LHCN-M2 (cell line): ENCODE data around the gene TYK2. TPM values are rescaled to one million over a fixed set of nuclear protein-coding genes. Genes with fewer than 3 reads are reported as not detected.
A peak's percentile ranks its signal among the peaks of the same experiment; 100 is the strongest.

ENCODE experiments used
- DNase-seq: peaks from one replicate; pipeline ENCODE4 v3.0.0-alpha.2; 2012; ENCODE audit warnings: low read depth
- total RNA-seq: library from RNA; depleted of rRNA; stranded (reverse); fragments of >200 nt; gene quantifications from 2 replicates; pipeline ENCODE4 v1.2.3, GENCODE V29; 2014; rRNA removed

TYK2 gene
- total RNA-seq, 1 experiment from 2014 or later = 78.5 TPM

DNA sequence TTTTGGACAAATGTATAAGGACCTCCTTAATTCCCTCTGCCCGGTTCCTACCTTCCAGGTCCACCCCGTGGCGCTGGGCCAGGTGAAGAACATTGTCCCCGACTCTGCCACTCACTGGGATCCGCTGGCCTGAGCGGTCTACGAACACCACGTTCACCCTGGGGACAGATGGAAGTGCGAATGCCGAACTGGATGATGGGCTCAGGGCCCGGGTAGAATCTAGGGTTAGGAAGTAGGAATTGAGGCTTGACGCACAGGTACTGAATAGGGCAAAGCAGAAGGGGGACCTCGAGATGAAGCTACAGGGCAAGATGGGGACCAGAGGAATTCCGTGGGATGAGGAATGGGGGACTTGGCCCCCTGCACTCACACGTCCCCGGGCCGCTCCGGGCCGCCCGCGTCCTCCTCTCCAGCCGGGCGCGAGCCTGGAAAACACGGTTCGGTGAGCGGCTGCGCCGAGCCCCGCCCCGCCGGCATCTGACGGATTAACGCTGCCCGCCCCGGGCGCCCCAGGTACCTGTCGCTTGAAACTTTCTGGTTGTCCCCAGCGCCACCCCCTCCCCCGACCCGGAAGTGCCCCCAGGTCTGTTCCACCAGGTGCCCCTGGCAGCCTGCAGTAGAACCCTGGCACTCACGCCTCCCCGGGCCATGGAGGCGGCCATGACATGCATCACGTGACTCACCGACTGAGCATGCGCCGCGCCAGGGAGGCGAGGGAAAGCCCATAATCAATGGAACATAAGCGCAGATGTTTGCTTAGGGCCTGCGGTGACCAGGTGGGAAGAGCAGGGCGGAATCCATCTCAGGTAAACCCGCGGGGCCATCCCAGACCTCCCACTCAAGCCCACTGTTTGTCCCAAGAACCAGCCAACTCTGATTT lies 64.8 kb downstream of the TYK2 start, which contains the start of gene FDX2:
TSS of gene FDX2 (minus strand) at position 681 of the 880 bp plus-strand sequence. CDS start at position 662, 19 bp downstream.
- peak; percentile 75 for DNase-seq

DNA sequence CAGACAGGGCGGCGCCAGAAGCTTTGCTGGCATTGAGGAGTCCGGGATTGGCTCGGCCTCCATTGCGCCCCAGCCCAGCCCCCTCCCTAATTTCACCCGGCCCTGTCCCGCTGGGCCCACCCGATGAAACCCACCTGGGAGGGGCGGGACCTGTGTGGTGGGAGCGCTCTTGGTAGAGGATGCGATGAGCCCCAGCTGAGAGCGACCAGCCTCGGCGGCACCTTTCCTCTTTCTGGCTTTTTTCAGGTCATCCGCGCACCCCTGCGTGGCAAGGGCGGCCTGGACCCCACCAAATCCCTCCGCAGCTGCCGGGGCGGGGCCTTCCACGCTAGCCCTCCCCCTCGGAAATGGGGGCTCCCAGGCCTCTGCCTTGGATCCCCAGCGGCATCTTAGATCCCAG lies 70.9 kb downstream of the TYK2 start, which contains the start of gene ZGLP1:
TSS of gene ZGLP1 (minus strand) at position 393 of the 400 bp plus-strand sequence.
- no peak for DNase-seq

DNA sequence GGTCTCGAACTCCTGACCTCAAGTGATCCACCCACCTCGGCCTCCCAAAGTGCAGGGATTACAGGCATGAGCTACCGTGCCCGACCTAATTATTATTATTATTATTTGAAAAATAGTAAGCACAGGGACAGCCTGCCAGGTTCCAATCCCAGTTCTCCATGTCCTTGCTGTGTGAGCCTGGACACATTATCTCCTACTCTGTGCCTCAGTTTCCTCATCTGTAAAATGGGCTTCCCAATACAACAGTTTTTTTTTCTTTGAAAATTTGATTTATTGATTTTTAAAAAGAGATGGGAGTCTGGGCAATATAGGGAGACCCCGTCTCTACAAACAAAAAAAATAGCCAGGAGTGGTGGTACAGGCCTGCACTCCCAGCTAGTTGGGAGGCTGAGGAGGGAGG lies 74.0 kb downstream of the TYK2 start:
- DNase-seq = no peak

- DNase-seq = peak; percentile 72
Measured at GRCh38 chr19:10305139-10305806, 75.1 kb downstream of the TYK2 start.

Other genes with a start within 250 kb of the TYK2 start
- 125 and 192 TPM in 2 replicates for gene DNMT1, start 185.6 kb downstream of the TYK2 start, total RNA-seq
- 1.4 and 1.8 TPM in 2 replicates for gene S1PR2, start 149.2 kb downstream of the TYK2 start, total RNA-seq
- 98.5 and 101 TPM in 2 replicates for gene MRPL4, start 128.4 kb downstream of the TYK2 start, total RNA-seq
- 1.7 and 2.2 TPM in 2 replicates for gene ICAM1, start 109.5 kb downstream of the TYK2 start, total RNA-seq
- gene ICAM4, start 93.6 kb downstream of the TYK2 start, total RNA-seq = not detected in 2 replicates
- 4.0 and 8.0 TPM in 2 replicates for gene ICAM5, start 90.6 kb downstream of the TYK2 start, total RNA-seq
- gene ZGLP1, start 70.8 kb downstream of the TYK2 start, total RNA-seq = 1.9 and 3.4 TPM in 2 replicates
- 61.0 and 64.5 TPM in 2 replicates for gene FDX2, start 64.6 kb downstream of the TYK2 start, total RNA-seq
- 26.8 and 37.4 TPM in 2 replicates for gene RAVER1, start 47.0 kb downstream of the TYK2 start, total RNA-seq
- gene ICAM3, start 40.9 kb downstream of the TYK2 start, total RNA-seq = 6.7 and 9.0 TPM in 2 replicates
- gene CDC37, start 23.0 kb upstream of the TYK2 start, total RNA-seq = 311 and 327 TPM in 2 replicates
- 1.9 and 2.0 TPM in 2 replicates for gene PDE4A, start 40.0 kb upstream of the TYK2 start, total RNA-seq
- gene KEAP1, start 122.8 kb upstream of the TYK2 start, total RNA-seq = 84.3 and 84.6 TPM in 2 replicates
- gene S1PR5, start 136.9 kb upstream of the TYK2 start, total RNA-seq = not detected in 2 replicates
- 35.0 and 38.0 TPM in 2 replicates for gene ATG4D, start 163.3 kb upstream of the TYK2 start, total RNA-seq
- 21.7 and 22.0 TPM in 2 replicates for gene KRI1, start 185.4 kb upstream of the TYK2 start, total RNA-seq
- 19.1 and 19.4 TPM in 2 replicates for gene CDKN2D, start 188.4 kb upstream of the TYK2 start, total RNA-seq
- not detected in 2 replicates for gene AP1M2, start 206.7 kb upstream of the TYK2 start, total RNA-seq
- gene SLC44A2, start 245.0 kb upstream of the TYK2 start, total RNA-seq = 104 and 112 TPM in 2 replicates